Stimulated activated CD8-positive, alpha-beta memory T cell treated with anti-CD3 and anti-CD28 coated beads, Interleukin-7, amount 100 ng/mL, for 1 hour (primary cell): ENCODE data around the gene CXXC5.

ENCODE experiments used
- DNase-seq, 2 donors: peaks; one replicate each; pipeline ENCODE4 v3.0.0-alpha.2; 2020; ENCODE audit warnings: low read depth in 2 of 2

CXXC5 gene

GRCh38 chr5:139664727-139665351, 16.7 kb downstream of the CXXC5 start:
- no peak for DNase-seq

- DNase-seq = no peak
These were observed 17.5 kb downstream of the CXXC5 start for GRCh38 chr5:139665626-139666025.

GRCh38 chr5:139666551-139666950, 18.4 kb downstream of the CXXC5 start:
- DNase-seq = no peak

- DNase-seq = no peak
These were observed 19.0 kb downstream of the CXXC5 start for GRCh38 chr5:139667001-139667729.

- DNase-seq = no peak
These were observed 19.5 kb downstream of the CXXC5 start for GRCh38 chr5:139667730-139668063.

- DNase-seq = no peak
These were observed 20.1 kb downstream of the CXXC5 start for GRCh38 chr5:139668064-139668880.

- no peak for DNase-seq
These were observed 20.9 kb downstream of the CXXC5 start for GRCh38 chr5:139668924-139669661.

- peak in 1 of 2 donors; percentile 30 for DNase-seq
These were observed 21.7 kb downstream of the CXXC5 start for GRCh38 chr5:139669662-139670368.

- no peak for DNase-seq
These were observed 22.4 kb downstream of the CXXC5 start for GRCh38 chr5:139670369-139671095.

GRCh38 chr5:139671096-139671841, 23.1 kb downstream of the CXXC5 start:
- no peak for DNase-seq

GRCh38 chr5:139675213-139675612, 27.1 kb downstream of the CXXC5 start:
- no peak for DNase-seq

GRCh38 chr5:139675825-139676224, 27.7 kb downstream of the CXXC5 start:
- no peak for DNase-seq

GRCh38 chr5:139676406-139676805, 28.3 kb downstream of the CXXC5 start:
- no peak for DNase-seq

- DNase-seq = no peak
These were observed 29.0 kb downstream of the CXXC5 start for GRCh38 chr5:139676951-139677735.

- DNase-seq = no peak
These were observed 29.8 kb downstream of the CXXC5 start for GRCh38 chr5:139677736-139678613.

GRCh38 chr5:139678751-139679750, 30.9 kb downstream of the CXXC5 start:
- DNase-seq = no peak
